HEK293T (cell line): ENCODE measurements around the gene COL24A1.

ENCODE experiments used
- ARNT ChIP-seq: fragments of 450-650 bp; IDR thresholded peaks from 2 replicates; pipeline ENCODE4 v1.6.1; 2017; ENCODE audit warnings: mild to moderate bottlenecking
- FOXK2 ChIP-seq: fragments of 450-650 bp; IDR thresholded peaks from 2 replicates; pipeline ENCODE4 v1.6.1; 2016; ENCODE audit warnings: mild to moderate bottlenecking
- FOXM1 ChIP-seq: fragments of 450-650 bp; IDR thresholded peaks from 2 replicates; pipeline ENCODE4 v1.6.1; 2017; ENCODE audit warnings: mild to moderate bottlenecking, borderline replicate concordance
- SP1 ChIP-seq: fragments of 450-650 bp; IDR thresholded peaks from 2 replicates; pipeline ENCODE4 v1.6.1; 2017
- TF ChIP-seq, protein P1 (sequence below): fragments of 450-650 bp; IDR thresholded peaks from 2 replicates; pipeline ENCODE4 v1.6.1; 2016

DNA sequence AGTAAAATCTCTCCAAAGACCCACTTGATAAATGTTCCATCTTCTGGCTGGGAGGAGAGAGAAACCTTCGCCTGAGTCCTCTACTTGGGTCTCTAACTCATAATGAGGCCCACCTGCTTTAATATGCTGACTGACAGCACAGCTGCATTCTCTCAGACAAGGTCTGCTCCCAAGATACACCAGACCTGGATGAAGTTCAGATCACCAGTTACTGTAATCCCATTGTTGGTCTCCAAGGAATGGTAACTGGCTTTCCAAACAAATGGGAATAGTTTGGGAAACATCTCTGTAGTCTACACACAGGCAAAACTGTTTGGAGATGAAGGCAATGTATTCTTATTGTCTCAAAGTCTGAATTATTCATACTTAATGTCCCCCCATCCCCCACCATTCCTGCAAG is 27.9 kb upstream of the COL24A1 start:
- TF ChIP-seq FOXK2 (no peak), SP1 (no peak), FOXM1 (no peak), ARNT (no peak)
- TF ChIP-seq, protein P1, sequence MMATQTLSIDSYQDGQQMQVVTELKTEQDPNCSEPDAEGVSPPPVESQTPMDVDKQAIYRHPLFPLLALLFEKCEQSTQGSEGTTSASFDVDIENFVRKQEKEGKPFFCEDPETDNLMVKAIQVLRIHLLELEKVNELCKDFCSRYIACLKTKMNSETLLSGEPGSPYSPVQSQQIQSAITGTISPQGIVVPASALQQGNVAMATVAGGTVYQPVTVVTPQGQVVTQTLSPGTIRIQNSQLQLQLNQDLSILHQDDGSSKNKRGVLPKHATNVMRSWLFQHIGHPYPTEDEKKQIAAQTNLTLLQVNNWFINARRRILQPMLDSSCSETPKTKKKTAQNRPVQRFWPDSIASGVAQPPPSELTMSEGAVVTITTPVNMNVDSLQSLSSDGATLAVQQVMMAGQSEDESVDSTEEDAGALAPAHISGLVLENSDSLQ = no peak
